ENCODE data around the gene ANKRD39. TPM values are rescaled to one million over a fixed set of nuclear protein-coding genes. Genes with fewer than 3 reads are reported as not detected.

ANKRD39 gene
- total RNA-seq, 1 experiment from 2014 or later: 25.3 TPM

- DNase-seq (ENCODE audit: low spot score): no peak
- ChIA-PET CTCF (interaction anchor here (0.6 kb wide), 1 partner anchor 462 kb away, joined by 3 read pairs; no protein-coding TSS in a partner anchor), POLR2A (ENCODE audit: low non-redundant PET) (no interaction called here)
- BruUV-seq (replicated peaks): no TSS peak
- intact Hi-C loops (cut with micrococcal nuclease; ENCODE audit: unreplicated experiment): no loop called here
- no peak for TF ChIP-seq EZH2 (IDR thresholded peaks at IDR 0.05; ENCODE audit: borderline replicate concordance, low read depth, low read length, poor library complexity, severe bottlenecking)
- no peak for TF ChIP-seq CTCF (conservative IDR thresholded peaks at IDR 0.05; ENCODE audit: low read depth, low read length)
- Histone ChIP-seq H3K4me1 (ENCODE audit: insufficient read depth, low read length, poor library complexity, severe bottlenecking) (no peaks in the 10 kb centered on the region), H3K27ac (ENCODE audit: low read depth, low read length, poor library complexity, severe bottlenecking) (no peak overlapping the region), H3K27me3 (replicated peaks; ENCODE audit: insufficient read depth, low read depth, low read length, poor library complexity) (no peaks in the 10 kb centered on the region), H3K36me3 (ENCODE audit: insufficient read depth, low read length, poor library complexity, severe bottlenecking) (no peaks in the 10 kb centered on the region), H3K4me3 (ENCODE audit: low read depth, low read length, poor library complexity, severe bottlenecking) (no peak overlapping the region), H3K9me3 (ENCODE audit: low read depth, low read length, poor library complexity, severe bottlenecking) (no peaks in the 10 kb centered on the region)
These were observed 35.7 kb upstream of the ANKRD39 start for GRCh38 chr2:96893289-96894150.

GRCh38 chr2:96891591-96892333 lies 33.9 kb upstream of the ANKRD39 start:
- intact Hi-C loops (cut with micrococcal nuclease; ENCODE audit: unreplicated experiment): no loop called here
- DNase-seq (ENCODE audit: low spot score): no peak
- no peaks in the 10 kb centered on the region for H3K27me3 ChIP-seq (replicated peaks; ENCODE audit: insufficient read depth, low read depth, low read length, poor library complexity)
- no peaks in the 10 kb centered on the region for H3K9me3 ChIP-seq (ENCODE audit: low read depth, low read length, poor library complexity, severe bottlenecking)
- no peak overlapping the region for H3K27ac ChIP-seq (ENCODE audit: low read depth, low read length, poor library complexity, severe bottlenecking)
- no peak overlapping the region for H3K4me3 ChIP-seq (ENCODE audit: low read depth, low read length, poor library complexity, severe bottlenecking)
- no peak for TF ChIP-seq CTCF (conservative IDR thresholded peaks at IDR 0.05; ENCODE audit: low read depth, low read length)
- no peak for TF ChIP-seq EZH2 (IDR thresholded peaks at IDR 0.05; ENCODE audit: borderline replicate concordance, low read depth, low read length, poor library complexity, severe bottlenecking)
- CTCF ChIA-PET: no interaction called here
- no peaks in the 10 kb centered on the region for H3K36me3 ChIP-seq (ENCODE audit: insufficient read depth, low read length, poor library complexity, severe bottlenecking)
- no TSS peak for BruUV-seq (replicated peaks)
- POLR2A ChIA-PET (ENCODE audit: low non-redundant PET): no interaction called here
- no peaks in the 10 kb centered on the region for H3K4me1 ChIP-seq (ENCODE audit: insufficient read depth, low read length, poor library complexity, severe bottlenecking)

GRCh38 chr2:96890726-96891385 lies 33.0 kb upstream of the ANKRD39 start:
- POLR2A ChIA-PET (ENCODE audit: low non-redundant PET): no interaction called here

More at GRCh38 chr2:96890726-96891385, 33.0 kb upstream of the ANKRD39 start:
- intact Hi-C loops (cut with micrococcal nuclease; ENCODE audit: unreplicated experiment): no loop called here
- DNase-seq (ENCODE audit: low spot score): no peak
- no peaks in the 10 kb centered on the region for H3K27me3 ChIP-seq (replicated peaks; ENCODE audit: insufficient read depth, low read depth, low read length, poor library complexity)
- H3K4me3 ChIP-seq (ENCODE audit: low read depth, low read length, poor library complexity, severe bottlenecking): no peak overlapping the region
- TF ChIP-seq CTCF (conservative IDR thresholded peaks at IDR 0.05; ENCODE audit: low read depth, low read length) (no peak), EZH2 (IDR thresholded peaks at IDR 0.05; ENCODE audit: borderline replicate concordance, low read depth, low read length, poor library complexity, severe bottlenecking) (no peak)
- H3K27ac ChIP-seq (ENCODE audit: low read depth, low read length, poor library complexity, severe bottlenecking): no peak overlapping the region
- H3K36me3 ChIP-seq (ENCODE audit: insufficient read depth, low read length, poor library complexity, severe bottlenecking): no peaks in the 10 kb centered on the region
- H3K9me3 ChIP-seq (ENCODE audit: low read depth, low read length, poor library complexity, severe bottlenecking): no peaks in the 10 kb centered on the region
- CTCF ChIA-PET: no interaction called here
- BruUV-seq (replicated peaks): no TSS peak
- no peaks in the 10 kb centered on the region for H3K4me1 ChIP-seq (ENCODE audit: insufficient read depth, low read length, poor library complexity, severe bottlenecking)

Data from A673 (cell line).